ENCODE results near the gene PALM.

The PALM gene

GRCh38 chr19:782878-783668 is 74.3 kb downstream of the PALM start:
- no peak for DNase-seq (ENCODE audit: low read depth)

- DNase-seq (ENCODE audit: low read depth), result no peak
Measured at GRCh38 chr19:784541-784940, 75.8 kb downstream of the PALM start.

GRCh38 chr19:787536-787935 is 78.8 kb downstream of the PALM start:
- DNase-seq (ENCODE audit: low read depth), result no peak

- DNase-seq (ENCODE audit: low read depth), result no peak
Measured at GRCh38 chr19:788686-788982, 79.9 kb downstream of the PALM start.

GRCh38 chr19:788983-789700 is 80.4 kb downstream of the PALM start:
- no peak for DNase-seq (ENCODE audit: low read depth)

- DNase-seq (ENCODE audit: low read depth), result peak; percentile 35
Measured at GRCh38 chr19:789701-790060, 80.9 kb downstream of the PALM start.

- no peak for DNase-seq (ENCODE audit: low read depth)
Measured at GRCh38 chr19:791007-791566, 82.4 kb downstream of the PALM start.

GRCh38 chr19:791567-792305 is 83.0 kb downstream of the PALM start:
- no peak for DNase-seq (ENCODE audit: low read depth)

GRCh38 chr19:792306-792885 is 83.7 kb downstream of the PALM start:
- no peak for DNase-seq (ENCODE audit: low read depth)

- DNase-seq (ENCODE audit: low read depth), result no peak
Measured at GRCh38 chr19:793806-794205, 85.1 kb downstream of the PALM start.

- DNase-seq (ENCODE audit: low read depth), result no peak
Measured at GRCh38 chr19:795073-795611, 86.4 kb downstream of the PALM start.

- DNase-seq (ENCODE audit: low read depth), result no peak
Measured at GRCh38 chr19:795691-796581, 87.2 kb downstream of the PALM start.

- peak; percentile 100 for DNase-seq (ENCODE audit: low read depth)
Measured at GRCh38 chr19:796692-797527, 88.2 kb downstream of the PALM start, which contains the start of gene PTBP1. TSS of gene PTBP1 (plus strand) at chr19:797452. CDS start at chr19:797498, 46 bp downstream.

Measured in iris pigment epithelial cell (primary cell).